ENCODE results near the gene LCT. TPM values are rescaled to one million over a fixed set of nuclear protein-coding genes. Genes with fewer than 3 reads are reported as not detected.

LCT gene
- total and polyA plus RNA-seq, 9 of the 15 experiments (the other 6 are each of a cell fraction or from before 2014, with no cell fraction given) = 0.01 to 0.04 (median 0.03) TPM; not detected in 4

- no peak for TF ChIP-seq CUX1 (CRISPR knock-in tag; IDR thresholded peaks at IDR 0.05)
- TF ChIP-seq CGGBP1 (CRISPR knock-in tag; IDR thresholded peaks at IDR 0.05) = no peak
- no peak for TF ChIP-seq OTX1 (CRISPR knock-in tag; IDR thresholded peaks at IDR 0.05)
- no peak for TF ChIP-seq KHSRP (IDR thresholded peaks at IDR 0.05)
- TF ChIP-seq PHB (CRISPR knock-in tag; IDR thresholded peaks at IDR 0.05) = no peak
- peak in 1 of 2 experiments; percentile 46; a peak in 2 of 4 replicates for TF ChIP-seq FOXK2 (conservative IDR thresholded peaks at IDR 0.05 in 1 of 2, IDR thresholded peaks at IDR 0.05 in 1 of 2; ENCODE audit: low read depth in 2 of 2)
- TF ChIP-seq FOXA1 (IDR thresholded peaks at IDR 0.05; ENCODE audit: borderline replicate concordance) = no peak
- no peak for TF ChIP-seq MYNN (IDR thresholded peaks at IDR 0.05)
- TF ChIP-seq MYNN (CRISPR knock-in tag; IDR thresholded peaks at IDR 0.05) = no peak
- TF ChIP-seq ZNF121 (CRISPR knock-in tag; conservative IDR thresholded peaks at IDR 0.05) = no peak
- no peak for TF ChIP-seq HDAC3 (IDR thresholded peaks at IDR 0.05; ENCODE audit: borderline replicate concordance, partially characterized antibody)
- no peak for TF ChIP-seq TAF15 (IDR thresholded peaks at IDR 0.05; ENCODE audit: low read depth, low read length)
- no peak for TF ChIP-seq CLOCK (CRISPR knock-in tag; IDR thresholded peaks at IDR 0.05; ENCODE audit: borderline replicate concordance)
- no peak for TF ChIP-seq RNF219 (CRISPR knock-in tag; IDR thresholded peaks at IDR 0.05)
These were observed 39.2 kb upstream of the LCT start, which contains the start of gene MCM6 (continued) for GRCh38 chr2:135876066-135876711.

All from K562 (cell line).